ENCODE data around the gene ARPC1B. TPM values are rescaled to one million over a fixed set of nuclear protein-coding genes. Genes with fewer than 3 reads are reported as not detected.

ARPC1B gene
- total RNA-seq, 1 donor from 2014 or later, result 124 TPM

DNA sequence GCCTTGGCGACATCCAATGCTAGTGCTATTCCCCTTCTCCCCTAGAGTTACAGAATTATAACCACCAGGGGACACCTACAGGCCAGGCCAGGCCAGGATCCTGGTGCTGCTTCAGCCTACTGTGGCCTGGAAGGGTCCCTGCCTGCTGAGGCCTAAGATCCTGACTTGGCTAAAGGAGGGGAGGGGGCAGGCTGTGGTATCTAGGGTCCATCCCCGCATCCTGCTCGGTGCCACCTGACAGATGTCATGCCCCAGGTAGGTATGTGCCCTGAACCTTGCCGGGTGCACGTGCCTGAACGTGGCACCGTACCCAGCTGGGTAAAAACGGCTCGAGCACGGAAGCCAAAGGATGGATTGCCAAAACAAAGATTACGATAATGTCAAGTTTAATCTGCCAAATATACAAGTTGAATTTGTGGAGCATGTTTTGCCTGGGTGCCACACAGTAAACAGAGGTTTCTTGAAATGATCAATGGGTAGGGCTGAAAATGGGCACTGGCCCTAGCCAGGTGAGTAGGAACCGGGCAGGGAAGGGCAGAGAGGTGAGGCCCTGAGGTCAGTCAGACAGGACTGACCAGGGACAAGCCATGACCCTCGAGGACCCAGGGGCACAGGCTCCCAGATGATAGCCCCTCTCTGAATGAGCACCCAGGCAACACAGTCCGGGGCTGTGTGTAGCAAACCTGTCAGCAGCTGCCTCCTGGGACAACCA, 21.2 kb downstream of the ARPC1B start:
- Mint-ChIP-seq H3K4me3 (ENCODE audit: unreplicated experiment) (peak overlapping the region; percentile 56), H3K9me3 (ENCODE audit: unreplicated experiment) (no peaks in the 10 kb centered on the region), H3K27ac (ENCODE audit: unreplicated experiment) (no peak overlapping the region), H3K4me1 (ENCODE audit: unreplicated experiment) (peaks cover 9% of the 10 kb centered on the region), H3K36me3 (ENCODE audit: low read depth, unreplicated experiment) (peaks cover 17% of the 10 kb centered on the region), H3K27me3 (ENCODE audit: unreplicated experiment) (peaks cover 14% of the 10 kb centered on the region)
- no peak for DNase-seq (ENCODE audit: low spot score)
- TF ChIP-seq, protein P1, sequence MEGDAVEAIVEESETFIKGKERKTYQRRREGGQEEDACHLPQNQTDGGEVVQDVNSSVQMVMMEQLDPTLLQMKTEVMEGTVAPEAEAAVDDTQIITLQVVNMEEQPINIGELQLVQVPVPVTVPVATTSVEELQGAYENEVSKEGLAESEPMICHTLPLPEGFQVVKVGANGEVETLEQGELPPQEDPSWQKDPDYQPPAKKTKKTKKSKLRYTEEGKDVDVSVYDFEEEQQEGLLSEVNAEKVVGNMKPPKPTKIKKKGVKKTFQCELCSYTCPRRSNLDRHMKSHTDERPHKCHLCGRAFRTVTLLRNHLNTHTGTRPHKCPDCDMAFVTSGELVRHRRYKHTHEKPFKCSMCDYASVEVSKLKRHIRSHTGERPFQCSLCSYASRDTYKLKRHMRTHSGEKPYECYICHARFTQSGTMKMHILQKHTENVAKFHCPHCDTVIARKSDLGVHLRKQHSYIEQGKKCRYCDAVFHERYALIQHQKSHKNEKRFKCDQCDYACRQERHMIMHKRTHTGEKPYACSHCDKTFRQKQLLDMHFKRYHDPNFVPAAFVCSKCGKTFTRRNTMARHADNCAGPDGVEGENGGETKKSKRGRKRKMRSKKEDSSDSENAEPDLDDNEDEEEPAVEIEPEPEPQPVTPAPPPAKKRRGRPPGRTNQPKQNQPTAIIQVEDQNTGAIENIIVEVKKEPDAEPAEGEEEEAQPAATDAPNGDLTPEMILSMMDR (IDR thresholded peaks at IDR 0.05; ENCODE audit: unreplicated experiment), result no peak

GRCh38 chr7:99396418-99397296, 22.1 kb downstream of the ARPC1B start:
- peak overlapping the region; percentile 24 for H3K27ac Mint-ChIP-seq (ENCODE audit: unreplicated experiment)

GRCh38 chr7:99397297-99397983, 22.9 kb downstream of the ARPC1B start:
- Mint-ChIP-seq H3K4me3 (ENCODE audit: unreplicated experiment) (peak overlapping the region; percentile 11), H3K4me1 (ENCODE audit: unreplicated experiment) (peaks cover 9% of the 10 kb centered on the region), H3K9me3 (ENCODE audit: unreplicated experiment) (no peaks in the 10 kb centered on the region), H3K36me3 (ENCODE audit: low read depth, unreplicated experiment) (peaks cover 24% of the 10 kb centered on the region), H3K27me3 (ENCODE audit: unreplicated experiment) (peaks cover 14% of the 10 kb centered on the region), H3K27ac (ENCODE audit: unreplicated experiment) (peak overlapping the region; percentile 24)
- no peak for DNase-seq (ENCODE audit: low spot score)
- TF ChIP-seq, protein P1 (IDR thresholded peaks at IDR 0.05; ENCODE audit: unreplicated experiment), result no peak

More at GRCh38 chr7:99396418-99397296, 22.1 kb downstream of the ARPC1B start:
- H3K36me3 Mint-ChIP-seq (ENCODE audit: low read depth, unreplicated experiment), result peaks cover 24% of the 10 kb centered on the region
- TF ChIP-seq, protein P1 (IDR thresholded peaks at IDR 0.05; ENCODE audit: unreplicated experiment), result no peak
- no peak overlapping the region for H3K4me3 Mint-ChIP-seq (ENCODE audit: unreplicated experiment)
- no peaks in the 10 kb centered on the region for H3K9me3 Mint-ChIP-seq (ENCODE audit: unreplicated experiment)
- H3K4me1 Mint-ChIP-seq (ENCODE audit: unreplicated experiment), result peaks cover 9% of the 10 kb centered on the region
- peaks cover 17% of the 10 kb centered on the region for H3K27me3 Mint-ChIP-seq (ENCODE audit: unreplicated experiment)
- DNase-seq (ENCODE audit: low spot score), result no peak

DNA sequence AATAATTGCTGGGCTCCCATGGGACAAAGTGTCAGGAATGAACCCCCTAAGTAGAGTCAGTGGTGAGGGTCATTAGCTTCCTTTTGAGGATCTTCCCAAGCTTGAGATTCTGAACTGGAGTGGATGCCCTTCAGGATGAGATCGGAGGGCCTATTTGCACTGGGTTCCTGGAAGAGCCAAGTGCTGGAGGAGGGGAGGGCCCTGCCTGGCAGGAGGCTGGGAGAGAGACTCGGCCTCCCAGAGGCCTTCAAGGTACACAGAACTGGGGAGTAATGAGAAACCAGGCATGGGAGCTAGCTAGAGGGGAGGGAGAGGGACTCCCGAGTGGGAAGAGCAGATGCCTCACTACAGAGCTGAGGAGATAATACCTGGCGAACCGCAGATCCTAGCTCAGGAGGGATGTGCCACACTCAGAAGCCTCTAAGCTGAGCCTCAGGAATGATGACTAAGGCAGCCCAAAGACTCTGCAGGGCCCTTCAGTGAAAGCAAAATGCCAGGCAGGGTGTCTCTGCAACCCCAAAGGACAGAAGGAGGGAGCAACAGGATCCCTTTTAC, 24.4 kb downstream of the ARPC1B start:
- DNase-seq (ENCODE audit: low spot score), result no peak
- TF ChIP-seq, protein P1 (IDR thresholded peaks at IDR 0.05; ENCODE audit: unreplicated experiment), result no peak
- no peaks in the 10 kb centered on the region for H3K9me3 Mint-ChIP-seq (ENCODE audit: unreplicated experiment)
- peak overlapping the region; percentile 80 for H3K27ac Mint-ChIP-seq (ENCODE audit: unreplicated experiment)
- H3K4me3 Mint-ChIP-seq (ENCODE audit: unreplicated experiment), result peak overlapping the region; percentile 63
- H3K4me1 Mint-ChIP-seq (ENCODE audit: unreplicated experiment), result no peaks in the 10 kb centered on the region
- H3K27me3 Mint-ChIP-seq (ENCODE audit: unreplicated experiment), result peaks cover 17% of the 10 kb centered on the region
- H3K36me3 Mint-ChIP-seq (ENCODE audit: low read depth, unreplicated experiment), result peaks cover 36% of the 10 kb centered on the region
